K562 (cell line): ENCODE measurements around the gene AGRP. TPM values are rescaled to one million over a fixed set of nuclear protein-coding genes. Genes with fewer than 3 reads are reported as not detected.
A peak's percentile ranks its signal among the peaks of the same experiment; 100 is the strongest.

ENCODE experiments used
- IRF2 ChIP-seq: sonication (generic); formaldehyde crosslinking; IDR thresholded peaks from 2 replicates; pipeline ENCODE4 v1.8.1; 2022; ENCODE audit warnings: mild to moderate bottlenecking, missing genetic modification reagents
- KAT7 ChIP-seq: sonication (generic); formaldehyde crosslinking; IDR thresholded peaks from 2 replicates; pipeline ENCODE4 v1.8.0; 2022; ENCODE audit warnings: missing genetic modification reagents, mild to moderate bottlenecking, borderline replicate concordance
- KDM2B ChIP-seq: fragments of 250-450 bp; sonication (Bioruptor Pico); IDR thresholded peaks from 2 replicates; pipeline ENCODE4 v1.8.0; 2021; ENCODE audit warnings: mild to moderate bottlenecking, moderate library complexity
- MAX ChIP-seq: sonication (generic); formaldehyde crosslinking; IDR thresholded peaks from 2 replicates; pipeline ENCODE4 v1.9.0; 2022; ENCODE audit warnings: mild to moderate bottlenecking, missing genetic modification reagents
- NCOA1 ChIP-seq: fragments of 450-650 bp; IDR thresholded peaks from 2 replicates; pipeline ENCODE4 v1.6.1; 2016; ENCODE audit warnings: low read depth
- RCOR1 ChIP-seq, 2 experiments: IDR thresholded peaks; 2 replicates each; pipeline ENCODE4 v1.6.1; 2012; ENCODE audit warnings: low read depth in 2 of 2, low read length in 2 of 2, borderline replicate concordance in 1 of 2, improper control_type of control experiment in 1 of 2
- SAFB ChIP-seq: fragments of 200-400 bp; formaldehyde crosslinking; IDR thresholded peaks from 2 replicates; pipeline ENCODE4 v1.6.1; 2017; ENCODE audit warnings: low read depth, low read length, borderline replicate concordance
- SPI1 ChIP-seq: IDR thresholded peaks from 2 replicates; pipeline ENCODE4 v1.6.1; 2011; ENCODE audit warnings: low read depth, low read length, control low read depth, borderline replicate concordance
- STAG1 ChIP-seq: sonication (generic); formaldehyde crosslinking; IDR thresholded peaks from 2 replicates; pipeline ENCODE4 v1.5.0; 2020; ENCODE audit warnings: missing genetic modification reagents, borderline replicate concordance
- TAL1 ChIP-seq: fragments of 450-650 bp; IDR thresholded peaks from 2 replicates; pipeline ENCODE4 v1.6.1; 2016; ENCODE audit warnings: mild to moderate bottlenecking
- TBL1XR1 ChIP-seq, 2 experiments: IDR thresholded peaks; 2 replicates each; pipeline ENCODE4 v1.6.1; 2012; ENCODE audit warnings: improper control_type of control experiment in 2 of 2, low read length in 2 of 2, mild to moderate bottlenecking in 1 of 2
- THAP12 ChIP-seq: fragments of 250-450 bp; sonication (Bioruptor Pico); IDR thresholded peaks from 2 replicates; pipeline ENCODE4 v1.9.0; 2021; ENCODE audit warnings: mild to moderate bottlenecking, inconsistent platforms
- TOE1 ChIP-seq, 2 experiments: fragments of 450-650 bp in 1 of 2; sonication (generic) in 1 of 2; formaldehyde crosslinking in 1 of 2; IDR thresholded peaks; 2 replicates each; pipeline versions ENCODE4 v1.7.1 to v1.8.0; 2016 to 2022; ENCODE audit warnings: borderline replicate concordance in 2 of 2, mild to moderate bottlenecking in 2 of 2, antibody characterized with exemption in 1 of 2, inconsistent platforms in 1 of 2, low read depth in 1 of 2, missing genetic modification reagents in 1 of 2, moderate library complexity in 1 of 2
- ZC3H11A ChIP-seq: IDR thresholded peaks from 2 replicates; pipeline ENCODE4 v1.6.1; 2012; ENCODE audit warnings: low read depth, low read length, improper control_type of control experiment
- ZNF57 ChIP-seq: fragments of 450-650 bp; formaldehyde crosslinking; IDR thresholded peaks from 2 replicates; pipeline ENCODE4 v1.4.0; 2020; ENCODE audit warnings: mild to moderate bottlenecking, moderate library complexity
- ZNF589 ChIP-seq: fragments of 200-800 bp; sonication (Bioruptor generic); IDR thresholded peaks from 2 replicates; pipeline ENCODE4 v1.6.1; 2016; ENCODE audit warnings: low read depth, missing genetic modification characterization, missing compliant biosample characterization
- polyA plus RNA-seq, 8 experiments: library from polyadenylated mRNA; depleted of rRNA in 4 of 8; stranded (reverse) in 5 of 8; unstranded in 3 of 8; fragments of >200 nt; fragmentation: Nextera tagmentation in 2 of 8; fragmentation: Illumina TruSeq in 1 of 8; extraction: Ambion mirVana in 2 of 8; extraction: Trizol in 1 of 8; gene quantifications; 2 replicates each; pipeline versions ENCODE4 v1.2.1 to v1.2.3, GENCODE V29; 2011 to 2014; ENCODE audit warnings: inconsistent platforms in 1 of 8, missing spikeins in 1 of 8
- total RNA-seq, 7 experiments: library from RNA; depleted of rRNA in 6 of 7; stranded (reverse); fragments of >200 nt in 6 of 7; fragmentation: Illumina TruSeq in 2 of 7; extraction: Trizol in 2 of 7; gene quantifications; 2 replicates each; pipeline versions ENCODE4 v1.2.1 to v1.2.3, GENCODE V29; 2011 to 2021; ENCODE audit warnings: low replicate concordance in 1 of 7
- TF ChIP-seq, protein P1 (sequence below): fragments of 250-450 bp; sonication (Bioruptor Pico); IDR thresholded peaks from 2 replicates; pipeline ENCODE4 v1.5.0; 2021; ENCODE audit warnings: mild to moderate bottlenecking, moderate library complexity

The AGRP gene
- total and polyA plus RNA-seq, 9 of the 15 experiments (the other 6 are each of a cell fraction or from before 2014, with no cell fraction given), result not detected

DNA sequence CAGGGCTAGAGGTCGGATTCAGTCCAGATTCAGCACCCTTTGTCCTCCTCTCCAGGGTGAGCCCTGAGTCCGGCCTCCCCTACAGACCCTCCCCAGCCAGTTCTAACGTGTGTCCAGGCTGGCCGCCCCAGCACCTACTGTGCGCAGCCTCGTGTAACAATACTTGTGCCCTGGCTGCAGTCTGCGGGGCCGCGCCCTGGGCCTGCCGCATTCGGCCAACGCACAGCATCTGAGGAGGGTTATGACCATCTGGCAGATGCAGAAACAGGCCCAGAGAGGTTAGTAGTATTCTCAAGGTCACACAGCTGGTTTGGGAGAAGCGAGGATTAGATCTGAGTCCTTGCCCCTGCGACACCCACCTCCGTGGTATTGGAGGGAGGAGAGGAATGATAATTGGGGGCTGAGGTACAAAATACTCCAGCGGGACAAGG lies 46.2 kb upstream of the AGRP start (continued):
- TF ChIP-seq ZC3H11A (no peak), RCOR1 (IDR thresholded peaks at IDR 0.05; ENCODE audit: borderline replicate concordance in 1 of 2, low read depth in 2 of 2, low read length in 2 of 2) (peak in 1 of 2 experiments; percentile 40; a peak in 1 of 4 replicates), KDM2B (CRISPR knock-in tag) (no peak), NCOA1 (no peak), THAP12 (CRISPR knock-in tag) (no peak), IRF2 (CRISPR knock-in tag) (no peak), ZNF57 (CRISPR knock-in tag) (no peak), STAG1 (CRISPR knock-in tag) (no peak), ZNF589 (CRISPR knock-in tag) (no peak), TAL1 (no peak), TOE1 (IDR thresholded peaks at IDR 0.05; ENCODE audit: borderline replicate concordance) (no peak), TOE1 (CRISPR knock-in tag; IDR thresholded peaks at IDR 0.05; ENCODE audit: borderline replicate concordance, low read depth) (0 out of 2 replicates have a peak, but pooled peaks have one; percentile 51), SAFB (no peak), KAT7 (CRISPR knock-in tag) (peak; percentile 47; the same call in 1 of the 2 replicates), TBL1XR1 (IDR thresholded peaks at IDR 0.05; ENCODE audit: low read length in 2 of 2) (0 out of 4 replicates have a peak, but pooled peaks of 1 of the 2 experiments have one; percentile 2), MAX (CRISPR knock-in tag) (peak; percentile 49; the same call in 1 of the 2 replicates), SPI1 (no peak)
- TF ChIP-seq, protein P1, sequence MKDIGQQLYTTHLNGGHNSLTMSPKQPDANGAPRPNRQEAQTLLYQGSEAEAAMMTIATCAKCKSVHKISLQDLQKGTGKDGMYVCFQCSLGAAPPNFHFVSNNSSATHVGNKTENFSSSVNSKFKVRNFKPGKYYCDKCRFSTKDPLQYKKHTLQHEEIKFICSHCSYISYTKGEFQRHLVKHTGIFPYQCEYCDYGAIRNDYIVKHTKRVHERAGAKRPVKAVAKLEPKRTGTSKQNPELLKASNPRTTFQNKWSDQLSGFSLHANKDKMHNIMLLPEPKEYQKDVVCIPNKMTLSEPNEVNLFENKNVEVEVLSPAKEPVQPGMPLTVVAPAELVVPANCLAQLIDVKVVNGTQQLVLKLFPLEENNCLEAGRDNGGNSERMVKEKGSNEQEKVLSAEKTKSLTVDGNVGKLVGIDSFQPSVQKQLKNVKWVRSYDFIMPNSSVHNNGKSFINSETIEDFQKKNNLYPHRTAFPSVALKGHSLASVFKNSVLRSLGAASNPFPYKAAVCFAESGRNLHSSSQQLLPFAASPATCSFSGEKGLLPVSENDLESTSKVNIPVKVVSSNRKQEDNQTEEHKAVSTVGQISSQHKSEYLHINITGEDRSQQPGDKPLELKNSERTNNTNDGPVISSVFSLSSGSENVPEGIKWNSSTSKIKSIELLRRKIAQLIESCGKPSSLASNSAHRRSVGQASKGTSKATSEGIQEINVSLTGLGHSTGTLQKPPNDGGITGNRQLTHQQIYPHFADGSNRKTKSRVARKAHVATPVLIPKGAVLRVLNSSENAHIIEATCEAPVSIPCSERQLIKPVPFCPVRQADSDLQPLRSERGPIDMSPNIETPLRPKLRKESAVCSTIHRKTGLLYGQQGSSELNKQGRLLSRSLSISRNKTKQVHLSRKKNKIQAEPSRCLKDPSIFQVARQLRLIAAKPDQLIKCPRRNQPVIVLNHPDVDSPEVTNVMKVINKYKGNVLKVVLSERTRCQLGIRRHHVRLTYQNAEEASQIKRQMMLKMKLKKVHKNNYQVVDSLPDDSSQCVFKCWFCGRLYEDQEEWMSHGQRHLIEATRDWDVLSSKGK (CRISPR knock-in tag), result no peak
